ENCODE data around the gene SORL1.

SORL1 gene

DNA sequence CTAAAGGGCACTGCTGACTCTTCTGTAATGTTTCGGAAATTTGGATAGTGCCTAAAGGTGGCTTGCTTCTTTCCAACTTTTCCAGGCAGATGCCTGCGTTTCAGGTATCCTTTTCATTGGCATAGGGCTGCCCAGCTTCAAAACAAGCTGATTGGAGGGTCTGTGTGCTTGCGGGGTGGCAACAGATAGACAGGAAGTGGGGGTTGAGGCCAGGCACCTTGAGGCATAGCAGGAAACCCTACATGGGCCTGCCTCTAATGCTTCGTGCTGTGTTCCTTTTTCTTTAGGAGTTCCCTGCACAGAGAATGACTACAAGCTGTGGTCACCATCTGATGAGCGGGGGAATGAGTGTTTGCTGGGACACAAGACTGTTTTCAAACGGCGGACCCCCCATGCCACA lies 92.8 kb downstream of the SORL1 start:
- DNase-seq (ENCODE audit: low read depth, low spot score) = no peak
- Histone ChIP-seq H3K27ac (no peak overlapping the region), H3K9me3 (ENCODE audit: low read depth, low read length) (no peaks in the 10 kb centered on the region), H3K9ac (ENCODE audit: insufficient read length) (no peak overlapping the region), H3K36me3 (ENCODE audit: insufficient read depth, low read length) (no peaks in the 10 kb centered on the region), H3K4me3 (no peak overlapping the region)
- TF ChIP-seq FOXP2 (optimal IDR thresholded peaks at IDR 0.05; ENCODE audit: control extremely low read depth, extremely low read length, insufficient read depth) = no peak
- TF ChIP-seq EZH2 (IDR thresholded peaks at IDR 0.05) = no peak
- no peak for TF ChIP-seq POLR2AphosphoS5 (IDR thresholded peaks at IDR 0.05; ENCODE audit: borderline replicate concordance, low read depth, low read length)

DNA sequence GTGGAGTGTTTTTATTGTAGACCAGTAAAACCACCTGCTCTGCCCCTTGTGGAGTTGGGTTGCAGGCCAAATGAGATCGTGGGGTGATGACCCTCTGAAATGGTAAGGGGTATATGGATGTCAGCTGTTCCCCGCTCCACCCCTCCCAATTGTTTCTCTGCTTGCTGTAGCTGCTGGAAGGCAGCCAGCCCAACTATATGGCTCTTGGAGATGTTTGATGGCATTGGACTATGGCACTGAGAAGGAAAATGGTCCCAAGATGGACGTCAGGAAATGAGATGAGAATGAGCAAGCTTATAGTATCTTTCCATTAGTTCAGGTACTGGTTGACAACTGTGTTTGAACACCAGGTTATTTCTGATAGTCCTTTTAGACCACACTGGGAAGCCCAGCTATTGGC lies 95.5 kb downstream of the SORL1 start:
- Histone ChIP-seq H3K4me3 (no peak overlapping the region), H3K27ac (no peak overlapping the region), H3K36me3 (ENCODE audit: insufficient read depth, low read length) (no peaks in the 10 kb centered on the region), H3K9me3 (ENCODE audit: low read depth, low read length) (no peaks in the 10 kb centered on the region), H3K9ac (ENCODE audit: insufficient read length) (no peak overlapping the region)
- no peak for DNase-seq (ENCODE audit: low read depth, low spot score)
- TF ChIP-seq EZH2 (IDR thresholded peaks at IDR 0.05) = no peak
- no peak for TF ChIP-seq POLR2AphosphoS5 (IDR thresholded peaks at IDR 0.05; ENCODE audit: borderline replicate concordance, low read depth, low read length)
- no peak for TF ChIP-seq FOXP2 (optimal IDR thresholded peaks at IDR 0.05; ENCODE audit: control extremely low read depth, extremely low read length, insufficient read depth)

DNA sequence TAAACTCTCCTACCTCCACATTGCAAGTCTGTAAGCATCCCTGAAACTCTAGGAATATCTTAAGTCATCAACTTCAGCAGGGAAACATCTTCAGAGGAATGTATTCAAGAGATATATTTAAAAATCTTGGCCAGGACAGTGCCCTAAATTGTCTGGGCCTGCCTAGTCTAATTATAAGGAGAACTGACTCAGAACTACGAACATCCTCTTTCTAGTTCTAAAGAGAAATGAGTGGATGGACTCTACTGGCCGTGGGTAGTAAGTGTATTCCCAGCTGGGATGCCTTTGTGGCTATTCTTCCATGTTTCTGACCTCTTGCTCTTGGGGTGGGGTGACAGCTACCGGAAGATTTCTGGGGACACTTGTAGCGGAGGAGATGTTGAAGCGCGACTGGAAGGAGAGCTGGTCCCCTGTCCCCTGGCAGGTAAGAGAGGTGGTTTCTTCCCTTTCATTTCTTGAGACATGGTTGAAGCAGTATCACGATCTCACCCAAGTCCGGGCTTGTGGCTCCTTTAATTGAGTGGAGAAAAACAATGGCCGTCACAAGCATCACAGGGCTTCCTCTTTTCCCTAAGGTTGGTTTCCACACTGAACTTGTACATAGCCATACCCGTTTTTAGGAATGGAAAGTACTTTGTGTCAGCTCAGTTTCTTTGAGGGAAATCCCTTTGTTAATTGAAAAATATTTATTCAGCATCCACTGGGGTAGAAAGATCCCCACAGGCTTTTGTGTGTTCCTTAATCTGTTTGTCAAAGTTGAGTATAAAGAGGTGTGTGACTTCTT lies 98.3 kb downstream of the SORL1 start:
- no peak for DNase-seq (ENCODE audit: low read depth, low spot score)
- Histone ChIP-seq H3K27ac (no peak overlapping the region), H3K9me3 (ENCODE audit: low read depth, low read length) (no peaks in the 10 kb centered on the region), H3K36me3 (ENCODE audit: insufficient read depth, low read length) (no peaks in the 10 kb centered on the region), H3K9ac (ENCODE audit: insufficient read length) (no peak overlapping the region), H3K4me3 (no peak overlapping the region)
- no peak for TF ChIP-seq POLR2AphosphoS5 (IDR thresholded peaks at IDR 0.05; ENCODE audit: borderline replicate concordance, low read depth, low read length)
- TF ChIP-seq EZH2 (IDR thresholded peaks at IDR 0.05) = no peak
- TF ChIP-seq FOXP2 (optimal IDR thresholded peaks at IDR 0.05; ENCODE audit: control extremely low read depth, extremely low read length, insufficient read depth) = no peak

DNA sequence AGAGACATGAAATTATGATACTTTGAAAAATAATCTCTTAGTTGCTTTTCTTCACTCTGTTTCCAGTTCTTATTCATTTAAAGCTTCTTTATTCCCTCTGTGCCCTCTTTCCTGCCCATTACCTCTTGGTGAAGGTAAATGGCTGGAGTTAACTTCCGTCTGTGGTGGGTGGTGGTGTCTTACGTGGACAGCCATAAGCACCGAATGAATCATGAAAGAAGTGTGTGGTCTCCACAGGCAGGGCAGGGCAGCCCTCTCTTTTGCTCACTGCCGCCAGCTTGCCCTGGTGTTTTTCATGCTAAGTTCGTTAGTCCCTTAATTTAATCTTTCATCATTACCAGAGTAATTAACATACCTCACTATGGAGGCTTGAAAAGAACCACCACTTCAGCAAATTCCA lies 99.3 kb downstream of the SORL1 start:
- Histone ChIP-seq H3K9ac (ENCODE audit: insufficient read length) (no peak overlapping the region), H3K9me3 (ENCODE audit: low read depth, low read length) (no peaks in the 10 kb centered on the region), H3K36me3 (ENCODE audit: insufficient read depth, low read length) (no peaks in the 10 kb centered on the region), H3K4me3 (no peak overlapping the region), H3K27ac (no peak overlapping the region)
- TF ChIP-seq EZH2 (IDR thresholded peaks at IDR 0.05) (no peak), POLR2AphosphoS5 (IDR thresholded peaks at IDR 0.05; ENCODE audit: borderline replicate concordance, low read depth, low read length) (no peak), FOXP2 (optimal IDR thresholded peaks at IDR 0.05; ENCODE audit: control extremely low read depth, extremely low read length, insufficient read depth) (no peak)
- DNase-seq (ENCODE audit: low read depth, low spot score) = no peak

DNA sequence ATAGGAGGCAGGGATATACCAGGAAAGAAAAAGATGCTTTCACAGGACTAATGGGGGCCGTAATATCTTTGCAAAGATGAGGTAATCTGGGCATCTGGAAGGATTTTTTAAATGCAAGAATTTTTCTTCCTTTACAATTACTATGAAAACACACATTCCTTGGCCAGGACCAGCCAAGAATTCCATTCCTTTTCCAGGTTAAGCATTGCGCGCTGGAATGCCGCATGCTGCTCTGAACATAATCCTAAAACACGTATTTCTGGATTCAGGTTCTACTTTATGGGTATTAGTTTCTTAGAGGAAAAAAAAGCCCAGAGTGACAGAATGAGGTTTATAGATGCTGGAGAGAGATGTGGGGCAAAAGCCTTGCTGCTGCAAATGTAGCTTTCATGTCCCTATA lies 100.0 kb downstream of the SORL1 start:
- no peaks in the 10 kb centered on the region for H3K9me3 ChIP-seq (ENCODE audit: low read depth, low read length)
- H3K4me3 ChIP-seq = no peak overlapping the region
- H3K9ac ChIP-seq (ENCODE audit: insufficient read length) = no peak overlapping the region
- TF ChIP-seq EZH2 (IDR thresholded peaks at IDR 0.05) = no peak
- TF ChIP-seq POLR2AphosphoS5 (IDR thresholded peaks at IDR 0.05; ENCODE audit: borderline replicate concordance, low read depth, low read length) = no peak
- TF ChIP-seq FOXP2 (optimal IDR thresholded peaks at IDR 0.05; ENCODE audit: control extremely low read depth, extremely low read length, insufficient read depth) = no peak
- no peak overlapping the region for H3K27ac ChIP-seq
- H3K36me3 ChIP-seq (ENCODE audit: insufficient read depth, low read length) = no peaks in the 10 kb centered on the region
- DNase-seq (ENCODE audit: low read depth, low spot score) = no peak

DNA sequence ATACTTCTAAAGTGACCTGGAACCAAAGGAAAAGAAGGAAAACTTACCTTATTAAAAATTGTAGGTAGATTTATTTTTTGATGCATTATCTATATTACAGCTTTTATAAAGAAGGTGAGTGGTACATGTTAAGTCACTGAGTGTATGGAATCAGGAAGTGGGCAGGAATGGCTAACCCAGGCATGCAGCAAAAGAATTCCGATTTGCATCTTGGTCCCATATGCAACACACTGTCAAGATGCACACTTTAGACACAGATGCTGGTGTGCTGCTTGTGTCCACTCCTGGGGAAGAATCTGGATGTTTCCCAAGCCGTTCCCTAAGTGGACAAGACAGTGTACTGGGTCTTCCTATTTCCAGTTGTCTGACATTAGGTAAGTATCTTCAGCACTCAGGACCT lies 100.5 kb downstream of the SORL1 start:
- no peak overlapping the region for H3K9ac ChIP-seq (ENCODE audit: insufficient read length)
- H3K9me3 ChIP-seq (ENCODE audit: low read depth, low read length) = no peaks in the 10 kb centered on the region
- no peak overlapping the region for H3K27ac ChIP-seq
- no peak overlapping the region for H3K4me3 ChIP-seq
- H3K36me3 ChIP-seq (ENCODE audit: insufficient read depth, low read length) = no peaks in the 10 kb centered on the region
- no peak for DNase-seq (ENCODE audit: low read depth, low spot score)
- TF ChIP-seq EZH2 (IDR thresholded peaks at IDR 0.05) (no peak), POLR2AphosphoS5 (IDR thresholded peaks at IDR 0.05; ENCODE audit: borderline replicate concordance, low read depth, low read length) (no peak), FOXP2 (optimal IDR thresholded peaks at IDR 0.05; ENCODE audit: control extremely low read depth, extremely low read length, insufficient read depth) (no peak)

DNA sequence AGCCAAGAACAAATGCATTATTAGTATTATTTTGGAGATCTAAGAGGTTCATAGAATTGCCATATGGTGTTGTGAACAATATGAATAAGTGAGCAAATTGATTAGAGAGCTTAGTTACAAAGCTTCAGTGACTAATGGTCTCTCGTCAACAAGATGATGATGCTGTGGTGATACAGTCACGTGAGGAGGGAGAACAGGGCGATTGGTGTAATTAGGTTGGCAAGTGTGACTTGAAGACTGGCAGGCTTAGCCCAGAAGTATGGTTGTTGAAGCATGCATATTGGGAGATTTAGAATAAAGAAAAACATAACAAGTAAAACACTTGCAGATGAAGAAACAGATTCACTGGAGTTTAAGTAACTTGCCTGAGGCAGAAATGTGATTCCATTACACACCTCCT lies 101.3 kb downstream of the SORL1 start:
- no peak for DNase-seq (ENCODE audit: low read depth, low spot score)
- no peak overlapping the region for H3K4me3 ChIP-seq
- no peaks in the 10 kb centered on the region for H3K9me3 ChIP-seq (ENCODE audit: low read depth, low read length)
- H3K27ac ChIP-seq = no peak overlapping the region
- H3K36me3 ChIP-seq (ENCODE audit: insufficient read depth, low read length) = no peaks in the 10 kb centered on the region
- TF ChIP-seq FOXP2 (optimal IDR thresholded peaks at IDR 0.05; ENCODE audit: control extremely low read depth, extremely low read length, insufficient read depth) (no peak), EZH2 (IDR thresholded peaks at IDR 0.05) (no peak), POLR2AphosphoS5 (IDR thresholded peaks at IDR 0.05; ENCODE audit: borderline replicate concordance, low read depth, low read length) (no peak)
- no peak overlapping the region for H3K9ac ChIP-seq (ENCODE audit: insufficient read length)

DNA sequence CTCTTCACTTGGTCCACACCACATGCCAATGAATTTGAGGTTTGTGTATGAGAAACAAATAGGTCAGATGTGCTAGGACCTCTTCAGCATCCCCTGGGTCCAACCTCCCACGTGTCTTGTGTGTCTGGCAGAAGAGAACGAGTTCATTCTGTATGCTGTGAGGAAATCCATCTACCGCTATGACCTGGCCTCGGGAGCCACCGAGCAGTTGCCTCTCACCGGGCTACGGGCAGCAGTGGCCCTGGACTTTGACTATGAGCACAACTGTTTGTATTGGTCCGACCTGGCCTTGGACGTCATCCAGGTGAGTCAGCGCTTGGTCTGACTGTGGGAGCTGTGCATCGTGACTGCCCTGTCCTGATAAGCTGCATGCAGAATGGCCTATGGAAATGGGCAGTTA lies 101.7 kb downstream of the SORL1 start:
- Histone ChIP-seq H3K36me3 (ENCODE audit: insufficient read depth, low read length) (no peaks in the 10 kb centered on the region), H3K9me3 (ENCODE audit: low read depth, low read length) (no peaks in the 10 kb centered on the region), H3K27ac (no peak overlapping the region), H3K4me3 (no peak overlapping the region), H3K9ac (ENCODE audit: insufficient read length) (no peak overlapping the region)
- TF ChIP-seq POLR2AphosphoS5 (IDR thresholded peaks at IDR 0.05; ENCODE audit: borderline replicate concordance, low read depth, low read length) (no peak), EZH2 (IDR thresholded peaks at IDR 0.05) (no peak), FOXP2 (optimal IDR thresholded peaks at IDR 0.05; ENCODE audit: control extremely low read depth, extremely low read length, insufficient read depth) (no peak)
- DNase-seq (ENCODE audit: low read depth, low spot score) = no peak

DNA sequence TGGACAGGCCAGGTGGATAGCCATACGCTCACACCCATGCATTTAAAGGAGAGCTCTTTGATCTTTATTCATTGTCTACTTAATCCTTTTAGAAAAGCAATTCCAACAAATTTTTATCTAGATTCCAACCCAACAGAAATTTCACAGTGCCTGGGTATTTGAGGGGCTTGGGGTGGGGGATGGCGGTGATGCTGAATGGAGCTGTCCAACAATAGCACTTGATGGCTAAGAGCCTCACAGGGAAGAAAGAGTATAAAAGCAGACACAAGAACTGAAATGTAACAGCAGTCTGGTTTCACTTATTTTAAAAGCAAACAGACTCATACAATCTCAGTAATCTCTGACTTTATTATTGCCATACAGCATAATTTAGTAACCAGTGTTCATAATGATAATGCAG lies 102.4 kb downstream of the SORL1 start:
- no peak overlapping the region for H3K9ac ChIP-seq (ENCODE audit: insufficient read length)
- TF ChIP-seq FOXP2 (optimal IDR thresholded peaks at IDR 0.05; ENCODE audit: control extremely low read depth, extremely low read length, insufficient read depth) (no peak), EZH2 (IDR thresholded peaks at IDR 0.05) (no peak), POLR2AphosphoS5 (IDR thresholded peaks at IDR 0.05; ENCODE audit: borderline replicate concordance, low read depth, low read length) (no peak)
- no peak overlapping the region for H3K4me3 ChIP-seq
- no peaks in the 10 kb centered on the region for H3K9me3 ChIP-seq (ENCODE audit: low read depth, low read length)
- H3K27ac ChIP-seq = no peak overlapping the region
- no peaks in the 10 kb centered on the region for H3K36me3 ChIP-seq (ENCODE audit: insufficient read depth, low read length)
- DNase-seq (ENCODE audit: low read depth, low spot score) = no peak
